DOHH2 (cell line): ENCODE data around the gene ERC2.

ENCODE experiments used
- H3F3A ChIP-seq: fragments of 200-600 bp; sonication (generic), shearing (Covaris generic); 2 replicates; pipeline ENCODE4 v1.6.0; 2016; ENCODE audit warnings: antibody characterized with exemption, mild to moderate bottlenecking; ENCODE audit not compliant: control insufficient read depth, insufficient read depth
- H3K27ac ChIP-seq: fragments of 200-600 bp; sonication (generic); 2 replicates; pipeline ENCODE4 v1.5.1; 2014; ENCODE audit warnings: low read depth, mild to moderate bottlenecking, low read length, moderate library complexity
- H3K27me3 ChIP-seq: fragments of 200-600 bp; sonication (generic); 2 replicates; pipeline ENCODE4 v1.6.1; 2014; ENCODE audit warnings: mild to moderate bottlenecking, low read length, mixed read lengths; ENCODE audit not compliant: control insufficient read depth
- H3K36me3 ChIP-seq: fragments of 200-600 bp; sonication (generic); 2 replicates; pipeline ENCODE4 v1.6.1; 2014; ENCODE audit warnings: mild to moderate bottlenecking, low read length, moderate library complexity, mixed read lengths; ENCODE audit not compliant: control insufficient read depth
- H3K4me1 ChIP-seq: fragments of 200-600 bp; sonication (generic); 2 replicates; pipeline ENCODE4 v1.6.1; 2014; ENCODE audit warnings: mild to moderate bottlenecking, low read length, mixed read lengths; ENCODE audit not compliant: control insufficient read depth
- H3K4me2 ChIP-seq: fragments of 200-600 bp; sonication (generic); 2 replicates; pipeline ENCODE4 v1.6.0; 2014; ENCODE audit warnings: mild to moderate bottlenecking, low read length, moderate library complexity
- H3K4me3 ChIP-seq: fragments of 200-600 bp; sonication (generic); 2 replicates; pipeline ENCODE4 v1.5.1; 2014; ENCODE audit warnings: mild to moderate bottlenecking, low read length, mixed read lengths
- H3K79me2 ChIP-seq: fragments of 200-600 bp; sonication (generic); 2 replicates; pipeline ENCODE4 v1.6.1; 2014; ENCODE audit warnings: mild to moderate bottlenecking, low read length, mixed read lengths; ENCODE audit not compliant: control insufficient read depth
- H3K9me2 ChIP-seq: fragments of 200-600 bp; sonication (generic); replicated peaks from 2 replicates; pipeline ENCODE4 v1.6.1; 2014; ENCODE audit warnings: mild to moderate bottlenecking, low read length, mixed read lengths; ENCODE audit not compliant: control insufficient read depth
- H3K9me3 ChIP-seq: fragments of 200-600 bp; sonication (generic); 2 replicates; pipeline ENCODE4 v1.6.1; 2014; ENCODE audit warnings: antibody characterized with exemption, low read length, mixed read lengths; ENCODE audit not compliant: control insufficient read depth, insufficient read depth
- H4K20me1 ChIP-seq: fragments of 200-600 bp; sonication (generic); 2 replicates; pipeline ENCODE4 v1.6.0; 2014; ENCODE audit warnings: low read depth, mild to moderate bottlenecking, antibody characterized with exemption, low read length, moderate library complexity; ENCODE audit not compliant: control insufficient read depth, insufficient read depth
- EZH2phosphoT487 ChIP-seq: fragments of 200-600 bp; sonication (generic); IDR thresholded peaks from 2 replicates; pipeline ENCODE4 v1.6.1; 2017; ENCODE audit warnings: borderline replicate concordance, mild to moderate bottlenecking, antibody characterized with exemption, low read length, moderate library complexity, mixed read lengths
- TF ChIP-seq, protein P1 (sequence below): fragments of 200-600 bp; sonication (generic); IDR thresholded peaks from one replicate; pipeline ENCODE4 v1.5.1; 2014; ENCODE audit warnings: antibody characterized with exemption, mild to moderate bottlenecking, low read depth, low read length; ENCODE audit not compliant: poor library complexity, severe bottlenecking

The ERC2 gene

DNA sequence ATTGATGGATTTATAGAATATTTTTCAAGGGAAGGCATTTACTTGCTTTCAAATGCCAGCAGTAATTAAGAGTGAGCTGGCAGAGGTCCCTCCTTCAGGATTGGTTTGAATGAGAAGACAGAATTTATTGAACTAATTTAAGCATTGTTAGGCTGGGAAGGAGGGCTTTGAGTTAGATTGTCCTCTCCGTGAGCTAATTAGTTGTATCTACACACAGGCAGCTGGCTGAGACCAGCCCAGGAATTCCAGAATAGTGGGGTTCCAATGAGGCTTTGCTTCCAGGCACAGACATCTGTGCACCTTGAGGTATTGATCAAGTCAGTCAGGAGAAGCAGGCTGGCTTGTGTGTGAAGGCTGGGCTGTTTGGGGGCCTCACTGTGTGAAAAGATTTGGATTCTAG lies 857.1 kb downstream of the ERC2 start:
- no peaks in the 10 kb centered on the region for H3K9me3 ChIP-seq
- no peaks in the 10 kb centered on the region for H4K20me1 ChIP-seq
- no peak for TF ChIP-seq EZH2phosphoT487
- TF ChIP-seq, protein P1, sequence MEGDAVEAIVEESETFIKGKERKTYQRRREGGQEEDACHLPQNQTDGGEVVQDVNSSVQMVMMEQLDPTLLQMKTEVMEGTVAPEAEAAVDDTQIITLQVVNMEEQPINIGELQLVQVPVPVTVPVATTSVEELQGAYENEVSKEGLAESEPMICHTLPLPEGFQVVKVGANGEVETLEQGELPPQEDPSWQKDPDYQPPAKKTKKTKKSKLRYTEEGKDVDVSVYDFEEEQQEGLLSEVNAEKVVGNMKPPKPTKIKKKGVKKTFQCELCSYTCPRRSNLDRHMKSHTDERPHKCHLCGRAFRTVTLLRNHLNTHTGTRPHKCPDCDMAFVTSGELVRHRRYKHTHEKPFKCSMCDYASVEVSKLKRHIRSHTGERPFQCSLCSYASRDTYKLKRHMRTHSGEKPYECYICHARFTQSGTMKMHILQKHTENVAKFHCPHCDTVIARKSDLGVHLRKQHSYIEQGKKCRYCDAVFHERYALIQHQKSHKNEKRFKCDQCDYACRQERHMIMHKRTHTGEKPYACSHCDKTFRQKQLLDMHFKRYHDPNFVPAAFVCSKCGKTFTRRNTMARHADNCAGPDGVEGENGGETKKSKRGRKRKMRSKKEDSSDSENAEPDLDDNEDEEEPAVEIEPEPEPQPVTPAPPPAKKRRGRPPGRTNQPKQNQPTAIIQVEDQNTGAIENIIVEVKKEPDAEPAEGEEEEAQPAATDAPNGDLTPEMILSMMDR: no peak
- no peaks in the 10 kb centered on the region for H3K9me2 ChIP-seq
- no peaks in the 10 kb centered on the region for H3F3A ChIP-seq
- no peaks in the 10 kb centered on the region for H3K27me3 ChIP-seq
- H3K36me3 ChIP-seq: no peaks in the 10 kb centered on the region
- H3K4me2 ChIP-seq: no peak overlapping the region
- no peak overlapping the region for H3K4me3 ChIP-seq
- no peak overlapping the region for H3K27ac ChIP-seq
- H3K79me2 ChIP-seq: no peaks in the 10 kb centered on the region
- H3K4me1 ChIP-seq: no peaks in the 10 kb centered on the region

GRCh38 chr3:55609230-55609827 lies 858.9 kb downstream of the ERC2 start:
- Histone ChIP-seq H3F3A (no peaks in the 10 kb centered on the region), H3K4me3 (no peak overlapping the region), H4K20me1 (no peaks in the 10 kb centered on the region), H3K79me2 (no peaks in the 10 kb centered on the region), H3K4me2 (no peak overlapping the region), H3K9me3 (no peaks in the 10 kb centered on the region), H3K9me2 (no peaks in the 10 kb centered on the region), H3K4me1 (no peaks in the 10 kb centered on the region), H3K27me3 (no peaks in the 10 kb centered on the region), H3K36me3 (no peaks in the 10 kb centered on the region), H3K27ac (no peak overlapping the region)
- TF ChIP-seq, protein P1: no peak
- TF ChIP-seq EZH2phosphoT487: no peak

DNA sequence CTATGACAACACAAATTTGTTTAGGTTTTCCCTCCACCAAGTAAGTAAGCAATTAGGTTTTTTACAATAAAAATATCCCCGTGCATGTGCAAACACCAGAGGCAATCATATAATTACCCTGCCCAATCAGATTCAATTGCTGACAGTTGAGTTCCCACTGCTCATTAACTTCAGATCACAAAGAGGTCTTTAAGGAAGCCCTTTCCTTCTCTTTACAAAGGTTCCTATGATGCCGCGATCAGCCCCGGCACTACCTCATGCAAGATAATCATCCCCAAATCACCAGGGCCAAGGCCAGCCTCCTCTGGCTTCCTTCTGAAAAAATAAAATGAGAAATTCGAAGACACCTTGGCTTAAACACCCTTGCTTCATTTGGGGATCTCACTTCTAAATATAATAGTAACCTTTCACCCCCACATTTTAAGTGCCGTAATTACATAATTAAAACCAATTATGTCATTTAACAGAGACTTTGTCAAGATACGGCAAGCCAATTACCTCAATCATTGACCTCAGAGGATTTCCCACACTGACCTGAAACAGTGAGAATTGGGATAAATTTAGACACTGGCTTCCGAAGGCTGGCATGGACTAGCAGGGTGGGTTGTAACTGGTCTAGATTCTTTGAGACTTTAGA lies 859.8 kb downstream of the ERC2 start:
- no peaks in the 10 kb centered on the region for H3F3A ChIP-seq

More for the DNA sequence above, 859.8 kb downstream of the ERC2 start:
- no peaks in the 10 kb centered on the region for H3K4me1 ChIP-seq
- H3K9me2 ChIP-seq: no peaks in the 10 kb centered on the region
- no peak overlapping the region for H3K4me3 ChIP-seq
- no peak for TF ChIP-seq EZH2phosphoT487
- TF ChIP-seq, protein P1: no peak
- no peaks in the 10 kb centered on the region for H3K79me2 ChIP-seq
- no peaks in the 10 kb centered on the region for H4K20me1 ChIP-seq
- H3K36me3 ChIP-seq: no peaks in the 10 kb centered on the region
- no peak overlapping the region for H3K27ac ChIP-seq
- no peak overlapping the region for H3K4me2 ChIP-seq
- no peaks in the 10 kb centered on the region for H3K9me3 ChIP-seq
- H3K27me3 ChIP-seq: no peaks in the 10 kb centered on the region
